Measurements from ENCODE around the gene LEMD2. TPM values are rescaled to one million over a fixed set of nuclear protein-coding genes. Genes with fewer than 3 reads are reported as not detected.

Gene LEMD2
- total and polyA plus RNA-seq, 9 of the 15 experiments (the other 6 are each of a cell fraction or from before 2014, with no cell fraction given), result 0.32 to 46.3 (median 30.8) TPM

GRCh38 chr6:33788694-33789549 lies at the start of gene LEMD2 (continued):
- TF ChIP-seq, protein P1, sequence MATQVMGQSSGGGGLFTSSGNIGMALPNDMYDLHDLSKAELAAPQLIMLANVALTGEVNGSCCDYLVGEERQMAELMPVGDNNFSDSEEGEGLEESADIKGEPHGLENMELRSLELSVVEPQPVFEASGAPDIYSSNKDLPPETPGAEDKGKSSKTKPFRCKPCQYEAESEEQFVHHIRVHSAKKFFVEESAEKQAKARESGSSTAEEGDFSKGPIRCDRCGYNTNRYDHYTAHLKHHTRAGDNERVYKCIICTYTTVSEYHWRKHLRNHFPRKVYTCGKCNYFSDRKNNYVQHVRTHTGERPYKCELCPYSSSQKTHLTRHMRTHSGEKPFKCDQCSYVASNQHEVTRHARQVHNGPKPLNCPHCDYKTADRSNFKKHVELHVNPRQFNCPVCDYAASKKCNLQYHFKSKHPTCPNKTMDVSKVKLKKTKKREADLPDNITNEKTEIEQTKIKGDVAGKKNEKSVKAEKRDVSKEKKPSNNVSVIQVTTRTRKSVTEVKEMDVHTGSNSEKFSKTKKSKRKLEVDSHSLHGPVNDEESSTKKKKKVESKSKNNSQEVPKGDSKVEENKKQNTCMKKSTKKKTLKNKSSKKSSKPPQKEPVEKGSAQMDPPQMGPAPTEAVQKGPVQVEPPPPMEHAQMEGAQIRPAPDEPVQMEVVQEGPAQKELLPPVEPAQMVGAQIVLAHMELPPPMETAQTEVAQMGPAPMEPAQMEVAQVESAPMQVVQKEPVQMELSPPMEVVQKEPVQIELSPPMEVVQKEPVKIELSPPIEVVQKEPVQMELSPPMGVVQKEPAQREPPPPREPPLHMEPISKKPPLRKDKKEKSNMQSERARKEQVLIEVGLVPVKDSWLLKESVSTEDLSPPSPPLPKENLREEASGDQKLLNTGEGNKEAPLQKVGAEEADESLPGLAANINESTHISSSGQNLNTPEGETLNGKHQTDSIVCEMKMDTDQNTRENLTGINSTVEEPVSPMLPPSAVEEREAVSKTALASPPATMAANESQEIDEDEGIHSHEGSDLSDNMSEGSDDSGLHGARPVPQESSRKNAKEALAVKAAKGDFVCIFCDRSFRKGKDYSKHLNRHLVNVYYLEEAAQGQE (IDR thresholded peaks at IDR 0.05; ENCODE audit: borderline replicate concordance), result 0 out of 2 replicates have a peak, but pooled peaks have one; percentile 17
- TF ChIP-seq, protein P1 (CRISPR knock-in tag; IDR thresholded peaks at IDR 0.05; ENCODE audit: low read depth), result peak; percentile 68
- TF ChIP-seq ZNF253 (CRISPR knock-in tag; conservative IDR thresholded peaks at IDR 0.05) (no peak), ASH1L (IDR thresholded peaks at IDR 0.05; ENCODE audit: borderline replicate concordance, low read depth, partially characterized antibody) (peak; percentile 41), MTA2 (IDR thresholded peaks at IDR 0.05; ENCODE audit: low read depth) (no peak), PHB2 (IDR thresholded peaks at IDR 0.05; ENCODE audit: low read depth) (peak; percentile 65; the same call in 1 of the 2 replicates), ZNF311 (CRISPR knock-in tag; IDR thresholded peaks at IDR 0.05) (peak; percentile 64; the same call in 1 of the 2 replicates), PTBP1 (IDR thresholded peaks at IDR 0.05; ENCODE audit: low read depth, low read length) (no peak), PHTF2 (CRISPR knock-in tag; IDR thresholded peaks at IDR 0.05) (0 out of 2 replicates have a peak, but pooled peaks have one; percentile 44), MAFF (IDR thresholded peaks at IDR 0.05; ENCODE audit: low read length) (no peak), KLF13 (tag; IDR thresholded peaks at IDR 0.05; ENCODE audit: borderline replicate concordance, low read depth) (peak; percentile 95), TRIM24 (IDR thresholded peaks at IDR 0.05) (peak; percentile 36 to 45; a peak in 1 of 4 replicates), POLR2A (conservative IDR thresholded peaks at IDR 0.05) (peak; percentile 76), LARP7 (IDR thresholded peaks at IDR 0.05) (0 out of 2 replicates have a peak, but pooled peaks have one; percentile 65)
- TF ChIP-seq, protein P2, sequence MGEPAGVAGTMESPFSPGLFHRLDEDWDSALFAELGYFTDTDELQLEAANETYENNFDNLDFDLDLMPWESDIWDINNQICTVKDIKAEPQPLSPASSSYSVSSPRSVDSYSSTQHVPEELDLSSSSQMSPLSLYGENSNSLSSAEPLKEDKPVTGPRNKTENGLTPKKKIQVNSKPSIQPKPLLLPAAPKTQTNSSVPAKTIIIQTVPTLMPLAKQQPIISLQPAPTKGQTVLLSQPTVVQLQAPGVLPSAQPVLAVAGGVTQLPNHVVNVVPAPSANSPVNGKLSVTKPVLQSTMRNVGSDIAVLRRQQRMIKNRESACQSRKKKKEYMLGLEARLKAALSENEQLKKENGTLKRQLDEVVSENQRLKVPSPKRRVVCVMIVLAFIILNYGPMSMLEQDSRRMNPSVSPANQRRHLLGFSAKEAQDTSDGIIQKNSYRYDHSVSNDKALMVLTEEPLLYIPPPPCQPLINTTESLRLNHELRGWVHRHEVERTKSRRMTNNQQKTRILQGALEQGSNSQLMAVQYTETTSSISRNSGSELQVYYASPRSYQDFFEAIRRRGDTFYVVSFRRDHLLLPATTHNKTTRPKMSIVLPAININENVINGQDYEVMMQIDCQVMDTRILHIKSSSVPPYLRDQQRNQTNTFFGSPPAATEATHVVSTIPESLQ (CRISPR knock-in tag; IDR thresholded peaks at IDR 0.05), result 0 out of 2 replicates have a peak, but pooled peaks have one; percentile 23
- TF ChIP-seq, protein P3, sequence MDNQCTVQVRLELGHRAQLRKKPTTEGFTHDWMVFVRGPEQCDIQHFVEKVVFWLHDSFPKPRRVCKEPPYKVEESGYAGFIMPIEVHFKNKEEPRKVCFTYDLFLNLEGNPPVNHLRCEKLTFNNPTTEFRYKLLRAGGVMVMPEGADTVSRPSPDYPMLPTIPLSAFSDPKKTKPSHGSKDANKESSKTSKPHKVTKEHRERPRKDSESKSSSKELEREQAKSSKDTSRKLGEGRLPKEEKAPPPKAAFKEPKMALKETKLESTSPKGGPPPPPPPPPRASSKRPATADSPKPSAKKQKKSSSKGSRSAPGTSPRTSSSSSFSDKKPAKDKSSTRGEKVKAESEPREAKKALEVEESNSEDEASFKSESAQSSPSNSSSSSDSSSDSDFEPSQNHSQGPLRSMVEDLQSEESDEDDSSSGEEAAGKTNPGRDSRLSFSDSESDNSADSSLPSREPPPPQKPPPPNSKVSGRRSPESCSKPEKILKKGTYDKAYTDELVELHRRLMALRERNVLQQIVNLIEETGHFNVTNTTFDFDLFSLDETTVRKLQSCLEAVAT (IDR thresholded peaks at IDR 0.05), result peak in 1 of 2 experiments; percentile 68; a peak in 2 of 4 replicates

Data from K562 (cell line).